HG03039 (cell line): ENCODE data around the gene SPTBN1.

Source experiments
- ATAC-seq: cut with Tn5 transposase; IDR thresholded peaks from one replicate; pipeline ENCODE4 v1.9.1; 2021; ENCODE audit warnings: mild to moderate bottlenecking, moderate library complexity; ENCODE audit not compliant: unreplicated experiment

The SPTBN1 gene

GRCh38 chr2:54603796-54604195 lies 147.7 kb downstream of the SPTBN1 start:
- ATAC-seq: no peak

- ATAC-seq: no peak
These were observed 148.7 kb downstream of the SPTBN1 start for GRCh38 chr2:54604871-54605270.

GRCh38 chr2:54605836-54606235 lies 149.7 kb downstream of the SPTBN1 start:
- no peak for ATAC-seq

- ATAC-seq: no peak
These were observed 150.3 kb downstream of the SPTBN1 start for GRCh38 chr2:54606393-54606958.

GRCh38 chr2:54608224-54608623 lies 152.1 kb downstream of the SPTBN1 start:
- no peak for ATAC-seq

- no peak for ATAC-seq
These were observed 153.1 kb downstream of the SPTBN1 start for GRCh38 chr2:54609241-54609640.

GRCh38 chr2:54609647-54610046 lies 153.5 kb downstream of the SPTBN1 start:
- no peak for ATAC-seq

- ATAC-seq: no peak
These were observed 154.6 kb downstream of the SPTBN1 start for GRCh38 chr2:54610700-54611099.

- ATAC-seq: no peak
These were observed 155.9 kb downstream of the SPTBN1 start for GRCh38 chr2:54611830-54612545.

GRCh38 chr2:54613386-54613785 lies 157.3 kb downstream of the SPTBN1 start:
- no peak for ATAC-seq

- ATAC-seq: no peak
These were observed 157.7 kb downstream of the SPTBN1 start for GRCh38 chr2:54613794-54614257.

- no peak for ATAC-seq
These were observed 158.7 kb downstream of the SPTBN1 start for GRCh38 chr2:54614819-54615218.

GRCh38 chr2:54615832-54616534 lies 159.9 kb downstream of the SPTBN1 start:
- no peak for ATAC-seq

- ATAC-seq: no peak
These were observed 161.3 kb downstream of the SPTBN1 start for GRCh38 chr2:54617409-54617808.

GRCh38 chr2:54618646-54619565 lies 162.8 kb downstream of the SPTBN1 start:
- no peak for ATAC-seq

GRCh38 chr2:54619660-54620231 lies 163.6 kb downstream of the SPTBN1 start:
- no peak for ATAC-seq

- ATAC-seq: no peak
These were observed 164.8 kb downstream of the SPTBN1 start for GRCh38 chr2:54620948-54621347.

GRCh38 chr2:54624591-54625071 lies 168.5 kb downstream of the SPTBN1 start:
- no peak for ATAC-seq

- no peak for ATAC-seq
These were observed 170.0 kb downstream of the SPTBN1 start for GRCh38 chr2:54626131-54626530.

GRCh38 chr2:54626884-54627283 lies 170.8 kb downstream of the SPTBN1 start:
- no peak for ATAC-seq
